ENCODE measurements around the gene VANGL1. TPM values are rescaled to one million over a fixed set of nuclear protein-coding genes. Genes with fewer than 3 reads are reported as not detected.

The VANGL1 gene
- total and polyA plus RNA-seq, 3 donors from 2014 or later: 8.2 to 16.6 (median 8.6) TPM

- whole genome bisulfite sequencing, 2 donors: 83 to 89% methylated on average over 2 of the region's 2 CpGs
- Histone ChIP-seq H3K9me3 (no peaks in the 10 kb centered on the region), H3K27me3 (no peaks in the 10 kb centered on the region), H3K4me3 (no peak overlapping the region), H3K36me3 (ENCODE audit: low read depth, missing control alignments) (no peaks in the 10 kb centered on the region), H3K27ac (no peak overlapping the region), H3K4me1 (peaks cover 9% of the 10 kb centered on the region)
- no peak for DNase-seq
- intact Hi-C loops (cut with DNase I; ENCODE audit: low total_unique reads): no loop called here
- TF ChIP-seq CTCF (IDR thresholded peaks at IDR 0.05): no peak
- no peak for TF ChIP-seq POLR2A (IDR thresholded peaks at IDR 0.05)
Measured at GRCh38 chr1:115647047-115647446, 5.3 kb downstream of the VANGL1 start.

GRCh38 chr1:115647507-115647906 is 5.7 kb downstream of the VANGL1 start:
- DNase-seq: no peak
- TF ChIP-seq POLR2A (IDR thresholded peaks at IDR 0.05): no peak
- TF ChIP-seq CTCF (IDR thresholded peaks at IDR 0.05): no peak
- H3K4me1 ChIP-seq: peaks cover 9% of the 10 kb centered on the region
- H3K27ac ChIP-seq: no peak overlapping the region
- 85 to 95% methylated on average over 2 of the region's 2 CpGs for WGBS, 2 donors
- H3K9me3 ChIP-seq: no peaks in the 10 kb centered on the region
- H3K27me3 ChIP-seq: no peaks in the 10 kb centered on the region
- intact Hi-C loops (cut with DNase I; ENCODE audit: low total_unique reads): no loop called here
- no peak overlapping the region for H3K4me3 ChIP-seq
- H3K36me3 ChIP-seq (ENCODE audit: low read depth, missing control alignments): no peaks in the 10 kb centered on the region

- Histone ChIP-seq H3K9me3 (no peaks in the 10 kb centered on the region), H3K4me1 (peaks cover 8% of the 10 kb centered on the region), H3K27ac (no peak overlapping the region), H3K4me3 (no peak overlapping the region), H3K36me3 (ENCODE audit: low read depth, missing control alignments) (no peaks in the 10 kb centered on the region), H3K27me3 (no peaks in the 10 kb centered on the region)
- DNase-seq: peak; percentile 35
- intact Hi-C loops (cut with DNase I; ENCODE audit: low total_unique reads): no loop called here
- 53 to 79% methylated on average over 3 of the region's 3 CpGs for WGBS, 2 donors
- no peak for TF ChIP-seq POLR2A (IDR thresholded peaks at IDR 0.05)
- no peak for TF ChIP-seq CTCF (IDR thresholded peaks at IDR 0.05)
Measured at GRCh38 chr1:115647919-115648650, 6.3 kb downstream of the VANGL1 start.

DNA sequence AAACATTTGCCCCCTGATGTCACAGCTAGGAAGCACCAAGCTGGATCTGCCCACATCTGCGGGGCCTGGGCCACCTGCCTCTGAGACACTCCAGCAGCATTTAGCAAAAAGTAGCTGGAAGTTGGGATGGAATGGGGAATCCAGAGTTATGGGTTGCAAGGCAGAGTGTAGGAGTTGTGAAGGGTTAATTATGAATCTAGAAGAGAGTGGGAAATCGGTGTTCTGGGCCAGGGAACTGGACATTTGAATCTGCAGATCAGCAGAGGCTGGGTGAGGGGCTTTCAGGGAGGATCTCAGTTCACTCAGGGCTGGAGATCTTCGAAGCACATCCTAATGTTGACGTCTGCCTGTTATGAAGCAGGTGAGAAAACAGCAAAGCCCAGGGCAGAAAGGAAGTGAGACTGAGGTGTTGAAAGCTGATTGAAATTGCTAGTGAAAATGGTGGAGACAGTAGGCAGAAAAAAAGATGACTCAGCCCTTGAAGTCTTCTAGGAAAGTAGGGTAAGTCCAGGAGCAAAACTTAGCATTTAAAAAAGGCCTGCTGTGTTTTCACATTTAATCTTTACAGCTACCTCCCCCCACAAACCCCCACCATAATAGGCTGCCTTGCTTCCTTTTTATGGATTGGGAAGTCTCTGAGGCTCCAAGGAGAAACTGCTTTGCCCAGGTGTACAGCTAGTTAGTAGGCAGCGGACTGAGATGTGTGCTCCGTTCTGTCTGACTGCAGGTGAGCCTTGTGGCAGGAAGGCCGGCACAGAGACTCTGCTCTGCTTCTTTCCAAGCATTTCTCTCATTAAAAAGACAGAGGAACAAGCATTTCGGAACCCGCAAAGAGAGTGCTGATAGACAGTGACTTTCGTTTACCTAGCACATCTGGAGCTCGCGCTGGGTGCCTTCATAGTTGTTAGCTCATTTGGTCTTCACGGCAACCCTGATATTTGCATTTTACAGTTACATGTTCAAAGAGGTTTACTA is 7.2 kb downstream of the VANGL1 start:
- Histone ChIP-seq H3K9me3 (no peaks in the 10 kb centered on the region), H3K27ac (no peak overlapping the region), H3K27me3 (no peaks in the 10 kb centered on the region), H3K4me1 (peaks cover 6% of the 10 kb centered on the region), H3K4me3 (no peak overlapping the region), H3K36me3 (ENCODE audit: low read depth, missing control alignments) (no peaks in the 10 kb centered on the region)
- no peak for TF ChIP-seq CTCF (IDR thresholded peaks at IDR 0.05)
- no peak for TF ChIP-seq POLR2A (IDR thresholded peaks at IDR 0.05)
- no peak for DNase-seq
- intact Hi-C loops (cut with DNase I; ENCODE audit: low total_unique reads): no loop called here
- WGBS, 2 donors: 80 to 84% methylated on average over 13 of the region's 13 CpGs
